ENCODE data around the gene GPR15. TPM values are rescaled to one million over a fixed set of nuclear protein-coding genes. Genes with fewer than 3 reads are reported as not detected.

Gene GPR15
- total and polyA plus RNA-seq, 12 donors = 0.14 to 0.39 TPM; not detected in 10

- Histone ChIP-seq H3K27ac (no peak overlapping the region), H3K36me3 (replicated peaks in 1 of 2) (no peaks in the 10 kb centered on the region), H3K27me3 (no peaks in the 10 kb centered on the region), H3K4me3 (no peak overlapping the region), H3K9me3 (replicated peaks in 1 of 3) (no peaks in the 10 kb centered on the region), H3K4me1 (replicated peaks in 1 of 2) (no peaks in the 10 kb centered on the region)
- DNase-seq = no peak
- WGBS, 4 donors = 77 to 88% (median 79%) methylated on average over 2 of the region's 2 CpGs
- intact Hi-C loops (cut with DNase I) = no loop called here
- TF ChIP-seq CTCF (IDR thresholded peaks at IDR 0.05) (no peak), POLR2A (IDR thresholded peaks at IDR 0.05) (no peak)
Observed at GRCh38 chr3:98530676-98531075, 1.1 kb upstream of the GPR15 start.

DNA sequence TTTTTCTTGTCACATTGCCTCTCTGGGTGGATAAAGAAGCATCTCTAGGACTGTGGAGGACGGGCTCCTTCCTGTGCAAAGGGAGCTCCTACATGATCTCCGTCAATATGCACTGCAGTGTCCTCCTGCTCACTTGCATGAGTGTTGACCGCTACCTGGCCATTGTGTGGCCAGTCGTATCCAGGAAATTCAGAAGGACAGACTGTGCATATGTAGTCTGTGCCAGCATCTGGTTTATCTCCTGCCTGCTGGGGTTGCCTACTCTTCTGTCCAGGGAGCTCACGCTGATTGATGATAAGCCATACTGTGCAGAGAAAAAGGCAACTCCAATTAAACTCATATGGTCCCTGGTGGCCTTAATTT lies 478 bp downstream of the GPR15 start:
- no peak for TF ChIP-seq POLR2A (IDR thresholded peaks at IDR 0.05)
- no peak for TF ChIP-seq CTCF (IDR thresholded peaks at IDR 0.05)
- no peak for DNase-seq
- H3K27ac ChIP-seq = no peak overlapping the region
- no peaks in the 10 kb centered on the region for H3K36me3 ChIP-seq (replicated peaks in 1 of 2)
- H3K27me3 ChIP-seq = no peaks in the 10 kb centered on the region
- no peaks in the 10 kb centered on the region for H3K9me3 ChIP-seq (replicated peaks in 1 of 3)
- intact Hi-C loops (cut with DNase I) = no loop called here
- 81 to 90% (median 85%) methylated on average over 5 of the region's 5 CpGs for WGBS, 4 donors
- H3K4me3 ChIP-seq = no peak overlapping the region
- H3K4me1 ChIP-seq (replicated peaks in 1 of 2) = no peaks in the 10 kb centered on the region

DNA sequence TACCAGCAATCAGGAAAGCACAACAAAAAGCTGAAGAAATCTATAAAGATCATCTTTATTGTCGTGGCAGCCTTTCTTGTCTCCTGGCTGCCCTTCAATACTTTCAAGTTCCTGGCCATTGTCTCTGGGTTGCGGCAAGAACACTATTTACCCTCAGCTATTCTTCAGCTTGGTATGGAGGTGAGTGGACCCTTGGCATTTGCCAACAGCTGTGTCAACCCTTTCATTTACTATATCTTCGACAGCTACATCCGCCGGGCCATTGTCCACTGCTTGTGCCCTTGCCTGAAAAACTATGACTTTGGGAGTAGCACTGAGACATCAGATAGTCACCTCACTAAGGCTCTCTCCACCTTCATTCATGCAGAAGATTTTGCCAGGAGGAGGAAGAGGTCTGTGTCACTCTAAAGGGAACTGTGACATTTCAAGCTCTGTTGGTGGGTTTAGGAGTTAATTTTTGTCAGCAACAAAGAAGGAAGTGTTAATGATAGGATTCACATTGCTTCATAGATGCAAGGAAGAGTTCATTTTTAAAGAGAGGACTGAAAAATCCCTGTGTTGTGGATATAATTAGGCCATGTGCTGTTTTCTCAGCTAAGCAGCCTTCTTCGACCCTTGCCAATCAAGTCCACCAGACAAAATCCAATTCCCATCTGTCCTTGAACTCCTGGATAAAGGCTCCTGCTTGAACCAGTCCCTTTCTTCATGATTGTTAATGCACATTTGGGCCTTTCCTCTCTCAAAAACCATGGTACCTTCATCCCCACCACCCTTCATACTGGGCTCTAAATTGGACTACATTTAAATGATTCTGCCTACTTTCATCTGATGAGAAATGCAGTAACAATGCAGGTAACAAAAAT lies 1.2 kb downstream of the GPR15 start:
- no peak overlapping the region for H3K27ac ChIP-seq
- no peak for DNase-seq
- TF ChIP-seq CTCF (IDR thresholded peaks at IDR 0.05) = no peak
- TF ChIP-seq POLR2A (IDR thresholded peaks at IDR 0.05) = no peak
- H3K9me3 ChIP-seq (replicated peaks in 1 of 3) = no peaks in the 10 kb centered on the region
- no peak overlapping the region for H3K4me3 ChIP-seq
- WGBS, 4 donors = 79 to 90% (median 89%) methylated on average over 6 of the region's 6 CpGs
- H3K36me3 ChIP-seq (replicated peaks in 1 of 2) = no peaks in the 10 kb centered on the region
- intact Hi-C loops (cut with DNase I) = no loop called here
- no peaks in the 10 kb centered on the region for H3K4me1 ChIP-seq (replicated peaks in 1 of 2)
- no peaks in the 10 kb centered on the region for H3K27me3 ChIP-seq

DNA sequence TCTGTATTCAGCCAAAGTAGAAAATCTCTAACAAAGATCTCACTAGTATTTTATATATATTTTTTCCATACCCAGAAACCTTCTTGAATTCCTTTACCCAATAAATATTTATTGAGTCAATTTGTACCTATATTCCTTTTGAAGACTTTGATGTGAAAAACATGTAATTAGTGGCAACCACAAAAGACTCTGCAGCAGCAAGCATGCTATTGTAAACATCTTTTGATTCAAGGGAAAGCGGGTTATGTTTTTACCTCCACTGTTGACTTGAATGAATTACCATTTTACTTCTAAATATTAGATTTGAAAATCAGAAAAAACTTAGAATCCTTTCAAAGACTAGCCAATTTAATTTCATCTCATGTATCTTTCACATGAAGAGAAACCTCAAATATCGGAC lies 2.4 kb downstream of the GPR15 start:
- WGBS, 4 donors = 90 to 97% (median 94%) methylated on average over 2 of the region's 2 CpGs
- intact Hi-C loops (cut with DNase I) = no loop called here
- no peaks in the 10 kb centered on the region for H3K9me3 ChIP-seq (replicated peaks in 1 of 3)
- DNase-seq = no peak
- no peak overlapping the region for H3K4me3 ChIP-seq
- no peaks in the 10 kb centered on the region for H3K36me3 ChIP-seq (replicated peaks in 1 of 2)
- no peak overlapping the region for H3K27ac ChIP-seq
- H3K27me3 ChIP-seq = no peaks in the 10 kb centered on the region
- TF ChIP-seq CTCF (IDR thresholded peaks at IDR 0.05) = no peak
- TF ChIP-seq POLR2A (IDR thresholded peaks at IDR 0.05) = no peak
- no peaks in the 10 kb centered on the region for H3K4me1 ChIP-seq (replicated peaks in 1 of 2)
